GM18520 (cell line): ENCODE data around the gene AUTS2.

Source experiments
- ATAC-seq: cut with Tn5 transposase; IDR thresholded peaks from one replicate; pipeline ENCODE4 v1.9.1; 2021; ENCODE audit not compliant: unreplicated experiment

AUTS2 gene

DNA sequence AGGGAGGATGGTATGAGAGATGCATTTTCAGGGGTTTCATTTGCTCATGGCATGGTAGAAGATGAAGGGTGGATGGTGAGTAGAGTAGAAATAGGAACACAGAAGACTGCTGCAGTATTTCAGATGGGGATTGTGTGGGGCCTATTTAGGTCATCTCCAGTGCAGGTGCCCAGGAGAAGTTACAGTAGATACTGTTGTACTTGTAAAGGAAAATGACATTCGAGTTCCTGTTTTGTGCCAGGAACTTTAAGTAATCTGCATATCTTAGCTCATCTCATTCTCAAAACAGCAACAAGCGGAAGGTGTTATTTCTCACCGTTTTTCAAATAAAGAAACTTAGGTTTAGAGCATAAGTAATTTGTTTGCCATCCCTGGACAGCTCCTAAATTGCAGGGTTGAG, 156.2 kb downstream of the AUTS2 start:
- no peak for ATAC-seq

DNA sequence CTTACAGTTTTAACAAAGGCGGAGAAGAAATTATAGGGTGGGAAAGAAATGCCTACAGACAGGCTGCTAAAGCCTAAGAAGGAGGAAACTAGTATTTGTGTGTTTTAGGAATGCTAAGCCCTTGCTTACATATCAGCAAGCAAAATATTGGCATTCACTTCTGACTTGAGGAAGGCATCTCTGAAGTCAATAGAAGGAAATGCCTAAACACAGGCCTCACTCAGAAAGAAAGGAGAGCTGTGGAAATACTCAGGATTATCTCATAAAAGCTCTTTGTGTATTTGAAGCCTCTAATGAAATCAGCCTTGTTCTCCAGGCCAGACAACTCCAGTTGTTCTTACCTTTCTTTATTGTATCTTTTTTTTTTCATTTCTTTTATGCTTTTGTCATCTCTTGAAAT, 158.0 kb downstream of the AUTS2 start:
- ATAC-seq = no peak

DNA sequence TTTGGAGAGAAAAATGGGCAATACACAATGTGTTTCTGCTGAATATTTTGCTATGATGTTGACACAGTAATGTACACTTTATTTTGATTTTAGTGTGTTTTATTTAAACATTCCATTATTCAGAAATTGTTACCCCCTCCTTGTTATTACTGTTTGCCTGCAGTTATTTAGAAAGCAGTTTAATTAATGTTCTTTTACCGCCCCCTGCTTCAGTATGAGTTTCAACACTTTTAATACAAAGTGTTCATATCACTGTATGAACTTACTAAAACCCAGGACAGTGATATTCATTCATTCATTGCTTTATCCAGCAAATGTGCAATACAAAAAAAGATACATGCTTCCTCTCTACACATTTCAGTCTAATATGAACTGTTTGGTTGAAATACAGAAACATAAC, 159.3 kb downstream of the AUTS2 start:
- ATAC-seq = no peak

DNA sequence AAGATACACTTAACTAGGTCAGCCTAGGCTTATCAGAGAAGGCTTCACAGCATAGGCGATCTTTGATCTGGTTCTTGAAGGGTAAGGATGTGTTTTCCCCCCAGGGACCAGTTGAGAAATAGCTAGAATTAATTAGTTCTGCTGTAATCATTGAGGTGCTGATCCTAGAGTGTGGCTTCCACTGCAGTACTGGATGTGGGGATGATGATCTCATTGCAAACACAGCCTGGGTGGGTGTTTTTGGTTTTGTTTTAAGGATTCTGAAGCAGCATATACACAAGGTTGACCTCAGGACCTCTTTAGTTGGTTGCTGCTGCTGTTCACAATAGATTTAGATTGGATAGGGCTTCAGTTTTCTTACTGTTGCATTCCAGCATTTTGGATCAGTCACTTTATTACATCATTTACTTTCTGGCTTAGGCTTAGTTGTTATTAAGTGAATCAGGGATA, 159.7 kb downstream of the AUTS2 start:
- no peak for ATAC-seq

DNA sequence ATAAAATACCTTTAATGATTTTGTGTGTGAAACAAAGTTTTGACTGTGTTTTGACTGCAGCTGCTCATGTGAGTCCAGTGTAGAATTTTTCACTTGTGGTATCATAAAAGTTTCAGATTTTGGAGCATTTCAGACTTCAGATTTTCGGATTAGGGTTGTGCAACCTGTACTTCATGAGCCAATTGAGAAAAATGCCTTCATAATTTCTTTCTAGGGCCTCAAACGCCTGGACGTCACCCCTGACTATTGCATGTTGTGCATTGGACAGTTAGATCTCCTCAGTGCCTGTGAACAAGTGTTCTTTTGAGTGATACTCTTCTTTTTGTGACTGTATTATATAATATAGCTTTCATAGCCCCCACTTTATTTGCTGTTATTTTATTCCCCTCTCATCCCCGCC, 161.1 kb downstream of the AUTS2 start:
- no peak for ATAC-seq

DNA sequence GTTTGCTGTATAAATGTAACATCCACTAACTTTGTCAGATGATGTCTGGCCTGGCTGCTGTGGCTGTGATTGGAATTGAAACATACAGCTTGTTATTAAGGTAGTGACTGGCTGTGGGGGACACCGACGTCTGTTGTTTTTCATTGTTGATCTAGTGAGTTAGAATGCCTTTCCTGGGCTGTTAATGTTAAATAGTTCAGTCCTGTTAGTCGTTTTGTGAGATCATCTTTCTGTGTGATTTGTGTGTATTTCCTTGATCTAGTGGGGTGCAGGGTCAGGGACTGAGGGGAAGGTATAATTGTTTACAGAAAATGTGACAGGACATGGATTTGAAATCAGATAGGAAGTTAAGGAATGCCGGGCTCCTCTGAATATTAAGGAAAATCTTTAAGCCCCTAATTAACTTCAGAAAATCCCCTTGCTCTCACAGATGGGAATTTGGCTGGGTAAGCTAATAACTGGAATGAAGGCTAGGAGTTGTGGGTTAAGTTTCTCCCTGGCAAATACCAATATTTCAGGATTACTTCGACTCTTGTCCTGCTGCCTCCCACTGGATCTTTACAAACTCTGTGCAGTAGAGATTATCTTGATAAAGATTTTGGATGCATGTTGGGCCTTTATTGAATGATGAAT, 163.1 kb downstream of the AUTS2 start:
- ATAC-seq = no peak

DNA sequence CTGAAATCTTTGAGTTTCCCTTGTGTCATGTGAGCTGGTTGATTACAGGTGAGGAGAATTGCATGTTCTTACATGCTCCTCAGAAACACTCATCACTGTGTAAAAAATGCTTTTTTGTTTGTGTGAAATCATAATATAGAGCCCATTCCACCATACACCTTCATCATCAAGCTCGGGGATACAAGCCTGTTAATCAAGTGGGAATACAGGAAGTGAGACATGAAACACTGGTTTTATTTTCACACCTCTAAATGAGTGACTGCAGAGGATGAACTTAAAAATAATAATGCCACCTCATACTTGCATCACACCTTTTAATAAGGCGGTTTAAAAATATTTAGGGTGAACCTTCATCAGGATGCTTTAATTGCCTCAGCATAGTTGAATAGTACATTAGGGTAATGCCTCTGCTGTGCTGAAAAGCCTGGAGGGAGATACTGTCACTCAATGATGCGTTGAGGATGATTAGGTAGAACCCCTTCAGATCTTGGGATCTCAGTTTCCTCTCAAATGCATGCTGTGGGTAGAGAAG, 164.6 kb downstream of the AUTS2 start:
- ATAC-seq = peak; percentile 96

DNA sequence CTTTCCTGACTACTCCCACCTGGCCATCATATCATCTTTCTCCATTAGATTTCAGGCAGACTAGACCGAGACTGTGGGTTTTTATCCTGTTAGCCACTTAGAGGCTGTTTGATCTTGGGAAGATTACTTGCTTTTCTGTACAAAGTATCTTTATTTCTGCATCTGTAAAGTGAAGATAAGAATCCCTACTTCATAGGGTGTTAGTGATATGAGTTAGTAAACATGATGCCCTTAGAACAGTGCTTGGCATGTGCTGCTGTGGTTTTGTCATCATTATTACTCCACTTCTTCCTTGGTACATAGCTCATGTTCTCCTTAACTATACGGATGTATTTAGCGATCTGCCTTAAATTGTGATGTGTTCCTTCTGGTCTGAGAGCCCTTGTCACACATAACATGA, 165.2 kb downstream of the AUTS2 start:
- no peak for ATAC-seq

DNA sequence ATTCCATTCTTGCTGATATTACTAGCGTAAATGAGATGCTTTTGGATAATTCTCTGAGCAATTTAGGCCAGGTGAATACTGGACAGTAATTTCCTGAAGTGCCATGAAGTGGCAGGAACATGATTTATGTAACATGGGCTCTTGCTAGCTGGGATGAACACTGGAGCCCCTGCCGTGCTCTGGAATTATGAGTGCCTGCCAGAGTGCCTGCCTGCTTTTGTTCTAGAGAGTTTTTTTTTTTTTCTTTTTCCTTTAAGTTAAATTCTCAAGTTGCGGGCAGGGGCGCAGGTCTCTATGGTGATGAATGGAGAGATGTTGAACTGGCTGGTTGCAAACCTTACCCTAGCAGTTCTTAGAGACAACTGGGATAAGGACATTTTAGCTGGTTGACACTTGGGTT, 165.9 kb downstream of the AUTS2 start:
- no peak for ATAC-seq

DNA sequence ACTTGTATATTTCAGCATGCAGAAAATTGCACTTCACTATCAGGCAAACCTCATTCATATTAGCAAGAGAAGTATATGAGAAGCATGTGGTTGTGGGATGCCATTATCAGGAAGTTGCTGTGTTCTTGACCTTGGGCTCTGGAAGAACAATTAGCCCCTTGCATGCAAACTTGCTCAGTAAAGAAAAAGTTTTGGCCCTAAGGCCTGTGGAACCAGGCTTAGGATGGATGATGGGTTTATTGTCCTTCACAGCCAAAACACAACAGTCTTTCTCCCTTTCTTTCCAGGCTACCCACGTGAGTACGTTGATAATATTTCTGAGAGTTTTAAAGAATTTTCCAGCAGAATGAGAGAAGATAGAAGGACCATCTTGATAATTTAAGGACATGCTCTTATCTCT, 166.4 kb downstream of the AUTS2 start:
- ATAC-seq = no peak

DNA sequence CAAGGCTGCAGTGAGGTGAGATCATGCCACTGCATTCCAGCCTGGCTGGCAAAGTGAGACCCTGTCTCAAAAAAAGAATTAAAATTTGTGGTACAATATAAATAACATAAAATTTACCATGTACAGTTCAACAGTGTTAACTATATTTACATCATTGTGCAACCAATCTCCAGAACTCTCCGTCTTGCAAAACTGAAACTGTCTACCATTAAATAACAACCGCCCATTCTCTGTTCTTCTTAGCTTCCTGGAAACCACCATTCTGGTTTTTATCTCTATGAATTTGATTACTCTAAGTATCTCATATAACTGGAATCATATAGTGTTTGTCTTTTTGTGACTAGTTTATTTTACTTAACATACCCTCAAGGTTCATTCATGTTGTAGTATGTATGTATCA, 167.6 kb downstream of the AUTS2 start:
- no peak for ATAC-seq

DNA sequence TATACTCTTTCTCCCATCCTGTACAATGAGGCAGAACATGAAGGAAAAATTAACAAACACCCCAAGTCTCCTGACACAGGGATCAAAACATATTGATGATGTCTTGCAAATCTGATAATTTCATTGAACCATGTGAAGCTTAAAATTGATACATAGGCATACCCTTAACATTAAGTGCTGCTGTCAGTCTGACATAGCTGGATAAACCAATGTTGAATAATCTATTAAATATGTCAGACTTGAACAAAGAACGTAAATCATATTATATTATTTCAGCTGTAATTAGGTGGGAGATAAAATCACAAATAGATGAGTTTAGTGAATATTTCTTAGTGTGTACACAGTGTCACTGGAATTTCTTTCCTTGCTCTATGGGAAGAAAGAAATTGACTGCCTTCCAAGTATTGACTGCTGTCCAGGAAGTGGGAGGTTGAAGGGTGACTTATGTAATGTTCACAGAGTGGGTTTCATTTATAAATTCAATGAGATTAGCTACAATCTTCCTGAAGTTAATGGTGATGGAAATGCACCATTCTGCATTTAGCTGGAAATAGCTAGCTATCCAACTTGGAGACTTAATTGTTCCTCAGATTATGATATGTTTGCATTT, 170.8 kb downstream of the AUTS2 start:
- ATAC-seq = no peak

DNA sequence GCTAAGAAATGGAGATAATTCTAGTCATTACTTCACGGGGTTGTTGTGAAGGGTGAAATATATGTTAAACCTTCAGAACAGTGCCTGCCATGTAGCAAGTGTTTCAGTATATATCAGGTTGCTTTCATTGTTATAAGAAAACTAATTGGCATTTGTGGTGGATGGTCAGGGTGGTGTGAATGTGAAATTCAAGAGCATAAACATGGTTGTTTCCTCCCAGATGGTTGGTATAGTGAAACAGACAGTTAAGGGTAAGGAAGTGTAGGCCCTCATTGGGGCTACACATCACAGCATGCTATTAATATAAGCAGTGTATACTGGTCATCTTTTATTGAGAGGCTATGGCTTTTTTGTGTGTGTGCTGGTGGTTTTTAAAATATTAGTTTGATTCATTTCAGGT, 171.6 kb downstream of the AUTS2 start:
- ATAC-seq = no peak

DNA sequence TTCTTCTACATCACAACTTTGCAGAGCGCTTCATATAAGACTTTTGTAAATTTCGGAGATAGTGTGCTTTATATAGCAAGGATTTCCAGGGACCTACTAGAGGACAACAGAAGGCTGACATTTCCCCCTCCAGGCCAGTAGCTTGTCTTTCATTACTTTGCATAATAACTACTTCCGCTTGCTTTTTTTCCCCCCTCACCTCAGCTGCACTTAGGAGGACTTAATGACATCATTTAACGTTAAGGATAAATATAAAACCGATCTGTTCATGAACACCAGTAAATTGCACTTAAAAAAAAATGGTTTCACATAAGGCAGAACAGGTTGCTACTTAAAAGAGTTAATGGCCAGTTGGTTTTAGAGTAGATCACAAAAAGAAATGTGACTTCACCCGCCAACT, 172.3 kb downstream of the AUTS2 start:
- no peak for ATAC-seq

DNA sequence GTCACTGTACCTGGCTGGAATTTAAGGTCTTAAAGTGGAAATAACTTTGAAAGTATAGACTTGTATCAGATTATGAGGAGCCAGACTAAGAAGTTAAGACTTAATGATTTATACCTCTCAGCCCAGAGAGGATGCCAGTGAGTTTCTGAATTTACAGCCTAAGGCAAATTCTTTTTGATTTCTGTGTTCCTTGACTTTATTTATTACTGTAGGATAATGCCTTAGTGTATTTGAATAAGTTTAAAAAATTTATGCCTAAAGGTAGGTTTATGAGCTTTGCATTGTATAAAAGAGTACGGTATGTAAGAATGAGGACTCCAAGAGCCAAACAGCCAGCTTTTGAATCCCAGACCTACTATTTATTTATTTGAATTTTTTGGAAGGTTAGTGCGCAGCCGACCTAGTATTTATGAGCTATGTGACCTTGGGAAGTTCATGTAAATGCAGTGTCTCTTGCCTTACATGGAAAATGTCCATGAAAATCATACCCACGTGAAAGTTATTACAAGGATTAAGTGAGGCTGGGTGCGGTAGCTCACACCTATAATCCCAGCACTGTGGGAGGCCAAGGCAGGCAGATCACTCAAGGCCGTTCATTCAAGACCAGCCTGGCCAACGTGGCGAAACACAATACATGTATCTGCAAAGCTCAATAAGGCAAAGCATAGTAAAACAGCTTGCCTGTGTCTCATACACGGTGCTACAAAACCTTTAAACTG, 174.6 kb downstream of the AUTS2 start:
- ATAC-seq = no peak

DNA sequence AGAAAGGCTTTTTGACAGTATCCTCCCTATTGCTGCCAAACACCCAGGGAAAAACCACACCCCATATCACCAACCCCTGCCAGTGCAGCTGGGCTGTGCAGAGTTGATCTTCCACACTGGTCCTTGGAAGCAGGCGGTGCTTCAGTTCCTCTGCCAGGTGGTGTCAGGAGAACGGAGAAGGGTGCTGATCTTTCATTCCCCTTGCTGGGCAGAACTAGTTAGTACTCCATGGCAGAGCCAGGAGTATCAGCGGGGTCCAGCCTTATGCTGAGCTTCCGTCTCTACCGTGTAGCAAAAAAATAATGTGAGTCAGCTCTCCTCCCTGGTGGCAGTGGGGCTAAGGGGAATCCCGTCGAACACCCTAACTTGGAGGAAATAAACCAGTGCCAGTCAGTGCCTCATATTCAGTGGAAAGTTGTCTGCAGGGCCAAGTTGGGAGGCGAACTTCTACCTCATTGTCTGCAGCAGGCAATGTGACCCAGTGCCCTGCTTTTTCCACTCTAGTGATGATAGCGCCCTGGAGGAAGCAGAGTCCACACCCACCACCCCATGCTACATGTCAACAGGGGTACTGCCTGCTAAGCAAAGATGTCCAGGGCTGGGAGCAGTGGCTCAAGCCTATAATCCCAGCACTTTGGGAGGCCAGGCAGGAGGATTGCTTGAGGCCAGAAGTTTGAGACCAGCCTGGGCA, 175.4 kb downstream of the AUTS2 start:
- no peak for ATAC-seq

DNA sequence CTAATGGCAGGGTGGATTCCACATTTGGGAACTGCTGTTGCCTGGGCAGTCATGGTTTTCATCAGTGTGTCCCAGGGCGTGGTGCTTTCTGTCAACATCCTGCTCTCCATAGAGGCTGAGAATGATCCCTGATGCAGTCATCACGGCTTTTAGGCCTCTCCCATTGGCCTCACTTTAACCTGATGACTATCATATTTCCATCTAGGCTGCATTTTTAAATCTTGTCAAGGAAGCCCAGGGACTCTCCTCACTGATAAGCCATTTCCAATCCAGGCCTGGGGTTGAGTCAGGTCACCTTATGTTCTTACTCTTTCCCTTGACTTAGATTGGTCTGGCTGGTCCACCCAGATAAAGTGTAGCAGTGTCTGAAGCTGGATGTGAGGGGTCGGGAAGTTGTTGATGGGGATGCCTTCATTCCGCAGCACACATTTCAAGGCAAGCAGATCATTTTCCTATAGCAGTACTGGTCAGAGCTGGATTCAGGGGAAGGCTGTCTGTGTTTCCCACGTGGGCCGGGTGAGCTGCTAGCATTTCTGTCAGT, 177.0 kb downstream of the AUTS2 start:
- no peak for ATAC-seq

DNA sequence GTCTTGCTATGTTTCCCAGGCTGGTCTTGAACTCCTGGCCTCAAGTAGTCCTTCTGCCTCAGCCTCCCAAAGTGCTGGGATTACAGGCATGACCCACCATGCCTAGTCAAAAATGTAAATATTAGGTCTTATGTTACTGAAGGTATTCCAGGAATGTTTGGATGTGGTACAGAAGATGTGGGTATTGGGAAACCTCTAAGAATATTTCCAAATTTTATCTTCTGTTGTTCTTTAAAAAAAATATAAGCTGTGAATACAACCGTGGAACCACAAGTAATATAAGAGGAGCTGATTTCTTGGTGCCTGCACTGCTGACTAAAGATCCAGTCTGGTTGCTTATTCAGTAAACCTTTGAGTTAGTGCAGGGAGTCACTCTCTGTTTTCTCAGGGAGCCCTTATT, 178.3 kb downstream of the AUTS2 start:
- no peak for ATAC-seq

DNA sequence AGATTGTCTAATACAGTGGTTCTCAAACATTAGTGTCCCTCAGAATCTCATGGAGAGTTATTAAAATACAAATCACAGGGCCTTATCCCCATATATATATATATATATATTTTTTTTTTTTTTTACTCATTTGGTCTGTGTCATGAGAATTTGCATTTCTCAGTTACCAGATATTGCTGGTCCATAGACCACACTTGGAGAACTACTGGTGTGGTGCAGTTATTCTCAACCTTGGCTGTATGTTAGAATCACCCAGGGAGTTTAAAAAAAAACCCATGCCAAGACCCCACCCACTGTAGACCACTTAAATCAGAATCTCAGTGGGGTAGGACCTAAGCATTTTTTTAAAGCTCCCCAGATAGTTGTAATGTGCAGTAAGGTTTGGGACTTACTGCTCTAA, 179.9 kb downstream of the AUTS2 start:
- no peak for ATAC-seq

DNA sequence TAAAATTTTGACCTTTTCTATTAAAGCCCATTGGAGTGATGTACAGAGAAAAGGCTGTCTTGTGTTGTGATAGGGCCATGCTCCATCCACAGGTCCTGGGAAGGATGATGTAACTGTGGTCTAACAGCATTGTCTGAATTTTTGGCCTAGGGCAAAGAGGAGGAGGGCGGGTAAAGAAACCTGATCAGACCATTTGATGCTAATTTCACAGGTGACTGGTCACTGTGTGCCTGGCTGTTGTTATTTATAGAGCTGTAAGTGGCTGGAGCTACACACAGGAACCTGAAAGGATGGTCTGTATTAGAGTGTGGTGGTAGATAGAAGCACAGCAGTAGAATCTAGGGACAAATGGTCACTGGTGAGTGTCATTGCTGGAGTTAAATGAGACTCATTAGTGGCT, 182.1 kb downstream of the AUTS2 start:
- no peak for ATAC-seq

DNA sequence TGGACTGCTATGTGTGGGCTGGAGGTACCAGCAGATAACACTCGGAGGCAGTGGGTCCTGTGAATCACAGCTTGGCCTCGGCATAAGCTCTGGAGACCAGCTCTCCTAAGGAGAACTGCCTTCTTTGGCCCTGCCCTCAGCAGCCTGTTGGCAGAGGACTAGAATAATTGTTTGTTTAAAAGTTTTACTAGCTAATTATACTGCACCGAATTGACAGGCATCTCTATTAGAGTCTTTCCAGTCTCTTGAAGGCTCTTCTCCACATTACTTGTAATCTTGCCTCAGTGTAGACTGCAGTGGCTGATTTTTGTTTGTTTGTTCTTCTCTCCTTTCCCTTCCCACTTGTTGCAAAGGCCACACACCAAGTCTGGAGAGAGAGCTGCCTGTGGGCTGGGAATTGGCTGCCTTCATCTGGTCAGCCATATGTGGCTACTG, 183.2 kb downstream of the AUTS2 start:
- ATAC-seq = no peak
